Stimulated activated CD8-positive, alpha-beta memory T cell treated with anti-CD3 and anti-CD28 coated beads, Interleukin-7, amount 100 ng/mL, for 4 hours (primary cell): ENCODE data around the gene ALOX5.
"Not testable (repeated sequence)": the region's sequence is repeated elsewhere in the genome, so short reads cannot be mapped to it uniquely, and the experiment has no call there.

Experiments used
- DNase-seq, 2 donors: peaks; one replicate each; pipeline ENCODE4 v3.0.0-alpha.2; 2020; ENCODE audit warnings: low read depth in 2 of 2

The ALOX5 gene

GRCh38 chr10:45404770-45405120, 30.7 kb downstream of the ALOX5 start:
- DNase-seq = no peak

DNA sequence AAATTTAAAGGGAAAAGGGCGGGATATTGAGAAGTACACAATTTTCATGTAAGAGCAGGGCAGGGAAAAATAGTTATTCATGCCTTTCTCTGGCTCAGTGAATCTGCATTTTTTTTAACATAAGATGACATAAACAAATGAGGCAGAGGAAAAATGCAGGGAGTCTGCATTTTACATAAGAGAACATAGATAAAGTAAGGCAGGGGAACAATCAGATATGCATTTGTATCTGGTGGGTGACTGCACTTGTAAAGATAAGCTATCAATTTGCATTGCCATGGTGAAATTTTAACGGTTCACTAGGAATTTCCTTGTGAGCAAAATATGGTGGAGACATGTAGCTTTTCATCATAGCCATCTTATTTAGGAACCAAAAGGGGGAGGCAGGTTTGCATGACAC, 33.5 kb downstream of the ALOX5 start:
- no peak for DNase-seq

DNA sequence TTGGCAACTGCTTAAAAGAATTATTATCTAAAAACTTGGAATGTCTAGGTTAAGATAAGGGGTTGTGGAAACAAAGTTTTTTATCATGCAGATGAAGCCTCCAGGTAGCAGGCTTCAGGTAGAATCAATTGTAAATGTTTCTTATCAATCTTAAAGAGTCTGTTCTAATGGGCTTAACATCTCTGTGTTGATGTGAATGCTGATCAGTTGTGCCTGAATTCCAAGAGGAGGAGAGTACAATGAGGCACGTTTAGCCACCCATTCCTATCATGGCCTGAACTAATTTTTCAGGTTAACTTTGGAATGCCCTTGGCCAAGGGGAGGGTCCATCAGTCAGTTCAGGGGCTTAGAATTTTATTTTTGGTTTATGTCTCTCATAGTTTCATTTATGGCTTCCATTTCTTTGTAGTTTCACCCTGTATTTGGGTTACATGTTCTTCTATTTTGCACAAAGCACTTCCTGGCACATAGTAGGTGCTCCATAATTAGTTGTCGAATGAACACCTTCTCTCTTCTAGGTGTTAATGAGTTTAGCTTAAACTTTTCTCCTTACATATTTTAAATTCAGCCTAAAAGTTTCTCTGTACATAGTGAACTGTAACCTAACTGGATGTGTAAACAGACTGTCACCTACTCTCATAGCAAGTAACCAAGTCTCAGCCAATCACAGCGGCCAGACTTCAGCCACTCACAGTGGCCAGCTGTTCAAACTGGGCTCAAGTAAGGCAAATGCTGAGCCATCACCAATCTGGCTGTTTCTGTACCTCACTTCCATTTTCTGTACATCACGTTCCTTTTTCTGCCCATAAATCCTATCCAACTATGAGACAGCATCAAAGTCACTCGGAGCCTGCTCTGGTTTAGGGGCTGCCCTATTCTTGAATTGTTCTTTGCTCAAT, 34.7 kb downstream of the ALOX5 start:
- DNase-seq = no peak

GRCh38 chr10:45409347-45409746, 35.3 kb downstream of the ALOX5 start:
- not testable (repeated sequence) for DNase-seq

- no peak for DNase-seq
These were observed 35.8 kb downstream of the ALOX5 start for GRCh38 chr10:45409782-45410181.

GRCh38 chr10:45410489-45410806, 36.4 kb downstream of the ALOX5 start:
- no peak for DNase-seq

DNA sequence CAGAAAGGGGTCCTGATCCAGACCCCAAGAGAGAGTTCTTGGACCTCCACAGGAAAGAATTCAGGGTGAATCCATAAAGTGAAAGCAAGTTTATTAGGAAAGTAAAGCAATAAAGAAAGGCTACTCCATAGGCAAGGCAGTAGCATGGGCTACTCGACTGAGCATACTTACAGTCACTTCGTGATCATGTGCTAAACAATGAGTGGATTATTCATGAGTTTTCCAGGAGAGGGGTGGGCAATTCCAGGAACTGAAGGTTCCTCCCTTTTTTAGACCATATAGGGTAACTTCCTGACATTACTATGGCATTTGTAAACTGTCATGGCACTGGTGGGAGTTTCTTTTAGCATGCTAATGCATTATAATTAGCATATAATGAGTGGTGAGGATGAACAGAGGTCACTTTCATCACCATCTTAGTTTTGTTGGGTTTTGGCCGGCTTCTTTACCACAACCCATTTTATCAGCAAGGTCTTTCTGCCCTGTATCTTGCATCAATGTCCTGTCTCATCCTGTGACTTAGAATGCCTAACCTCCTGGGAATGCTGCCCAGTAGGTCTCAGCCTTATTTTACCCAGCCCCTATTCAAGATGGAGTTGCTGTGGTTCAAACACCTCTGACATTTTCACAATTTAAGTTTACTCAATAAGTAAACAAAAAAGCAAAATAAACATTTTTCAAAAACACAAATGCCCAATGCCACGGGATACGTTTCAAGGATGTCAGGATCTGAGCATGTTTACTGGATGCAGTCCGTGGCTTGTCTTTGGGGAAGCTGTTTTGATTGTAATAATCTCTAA, 37.0 kb downstream of the ALOX5 start:
- DNase-seq = no peak

DNA sequence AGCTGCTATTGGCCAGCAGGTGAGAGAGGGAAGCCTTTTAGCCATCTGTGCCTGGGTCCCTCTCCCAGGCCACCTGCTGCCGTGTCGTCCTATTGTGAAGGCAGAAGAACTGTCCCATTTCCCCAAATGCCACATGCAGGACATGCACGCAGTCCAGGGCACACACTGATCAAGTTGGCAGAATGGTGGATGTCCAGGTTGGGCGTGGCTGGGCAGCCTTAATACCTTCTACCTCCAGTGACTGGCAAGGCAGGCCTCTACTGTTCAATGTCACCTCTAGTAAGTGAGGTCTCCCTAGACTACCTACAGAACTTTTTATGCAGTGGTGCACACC, 37.6 kb downstream of the ALOX5 start:
- no peak for DNase-seq

DNA sequence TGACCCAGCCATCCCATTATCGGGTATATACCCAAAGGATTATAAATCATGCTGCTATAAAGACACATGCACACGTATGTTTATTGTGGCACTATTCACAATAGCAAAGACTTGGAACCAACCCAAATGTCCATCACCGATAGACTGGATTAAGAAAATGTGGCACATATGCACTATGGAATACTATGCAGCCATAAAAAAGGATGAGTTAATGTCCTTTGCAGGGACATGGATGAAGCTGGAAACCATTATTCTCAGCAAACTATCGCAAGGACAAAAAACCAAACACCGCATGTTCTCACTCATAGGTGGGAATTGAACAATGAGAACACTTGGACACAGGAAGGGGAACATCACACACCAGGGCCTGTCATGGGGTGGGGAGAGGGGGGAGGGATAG, 41.0 kb downstream of the ALOX5 start:
- DNase-seq = not testable (repeated sequence)

- DNase-seq = no peak
These were observed 42.6 kb downstream of the ALOX5 start for GRCh38 chr10:45416603-45417002.

DNA sequence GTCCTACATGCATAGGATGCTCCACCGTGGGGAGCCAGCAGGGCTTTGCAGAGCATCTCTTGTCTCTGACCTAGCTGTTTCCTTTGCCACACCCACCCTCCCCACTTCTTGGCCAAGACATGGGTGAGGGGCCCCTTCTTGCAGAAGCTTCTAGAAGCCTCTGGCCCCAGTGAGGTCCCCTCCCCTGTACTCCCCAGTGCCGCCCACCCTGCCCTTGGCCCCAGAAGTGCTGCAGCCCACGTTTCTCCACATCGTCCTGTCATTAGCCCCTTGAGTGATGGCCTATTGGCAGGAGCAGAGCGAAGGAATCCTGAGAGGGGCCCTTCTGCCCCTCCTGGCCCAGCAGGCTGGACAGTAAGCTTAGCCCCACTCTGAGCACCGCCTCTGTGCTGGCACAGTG, 43.7 kb downstream of the ALOX5 start:
- no peak for DNase-seq

DNA sequence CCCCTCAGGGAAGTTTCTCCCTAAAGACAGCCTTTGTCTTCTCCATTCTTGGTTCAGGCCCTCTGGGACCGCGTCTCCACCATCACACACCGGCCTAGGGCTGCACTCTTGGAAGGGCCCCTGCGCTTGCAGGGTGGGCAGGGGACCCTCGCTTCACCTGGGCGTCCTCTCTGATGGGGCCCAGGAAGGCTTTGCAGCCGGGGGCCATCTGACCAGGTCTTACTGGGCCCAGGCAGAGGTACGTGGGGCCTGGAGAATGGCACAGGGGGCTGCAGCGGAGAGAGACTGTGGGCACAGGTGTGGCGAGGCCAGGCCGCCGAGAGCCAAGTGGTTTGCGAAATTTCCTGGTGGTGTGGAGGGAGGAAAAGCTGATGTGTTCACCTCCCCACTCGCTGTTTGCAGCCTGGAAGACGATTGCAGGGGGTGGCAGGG, 44.4 kb downstream of the ALOX5 start:
- no peak for DNase-seq

- peak; percentile 27 to 57 for DNase-seq
These were observed 45.0 kb downstream of the ALOX5 start for GRCh38 chr10:45418849-45419675.

DNA sequence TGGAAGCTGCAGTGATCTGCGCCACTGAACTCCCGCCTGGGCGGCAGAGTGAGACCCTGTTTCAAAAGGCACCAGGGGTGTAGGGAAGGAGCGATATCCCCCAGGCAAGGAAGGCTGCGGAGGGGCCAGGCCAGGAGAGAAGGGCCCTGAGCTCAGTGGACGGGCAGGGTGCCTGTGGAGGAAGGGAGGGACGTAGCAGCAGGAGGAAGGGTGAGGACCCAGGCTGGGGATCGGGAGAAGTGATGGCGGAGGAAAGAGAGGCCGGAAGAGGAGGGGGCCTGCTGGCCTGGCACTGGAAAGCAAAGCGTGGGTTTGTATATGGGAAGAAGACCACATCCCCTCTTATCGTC, 45.6 kb downstream of the ALOX5 start:
- DNase-seq = no peak

DNA sequence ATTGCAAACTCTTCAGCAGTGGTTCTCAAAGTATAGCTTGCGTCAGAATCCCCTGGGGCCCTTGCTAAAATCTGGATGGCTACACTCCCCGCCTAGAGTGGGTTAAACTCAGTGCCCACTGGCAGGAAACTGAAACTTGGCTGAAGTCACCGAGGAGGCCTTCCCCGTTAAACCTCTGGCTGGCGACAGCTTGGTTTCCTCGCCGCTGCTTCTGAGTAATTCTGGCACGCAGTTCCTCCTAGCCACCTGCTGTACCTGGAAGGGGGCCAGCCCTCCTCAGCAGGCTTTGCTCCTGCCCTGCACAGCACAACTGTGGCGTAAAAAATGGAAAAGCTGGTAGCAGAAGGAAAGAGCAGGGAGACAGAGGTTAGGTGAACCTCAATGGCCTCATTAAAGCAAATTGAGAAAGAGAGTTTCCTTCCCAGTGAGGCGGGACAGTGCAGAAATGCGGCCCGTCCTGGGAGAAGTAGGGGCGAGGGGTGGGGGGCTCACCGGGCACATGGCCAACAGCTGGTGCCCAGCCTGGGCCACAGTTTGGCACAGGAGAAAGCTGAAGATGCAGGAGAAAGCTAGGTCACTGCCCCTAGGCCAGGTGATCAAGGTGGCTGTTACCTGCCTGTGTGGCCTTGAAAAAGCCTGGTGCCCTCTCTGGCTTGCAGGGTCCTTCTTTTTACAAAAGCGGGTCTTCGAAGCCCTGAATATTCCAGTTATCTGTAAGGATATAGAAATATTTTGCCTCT, 46.6 kb downstream of the ALOX5 start:
- DNase-seq = peak; percentile 39 to 45

DNA sequence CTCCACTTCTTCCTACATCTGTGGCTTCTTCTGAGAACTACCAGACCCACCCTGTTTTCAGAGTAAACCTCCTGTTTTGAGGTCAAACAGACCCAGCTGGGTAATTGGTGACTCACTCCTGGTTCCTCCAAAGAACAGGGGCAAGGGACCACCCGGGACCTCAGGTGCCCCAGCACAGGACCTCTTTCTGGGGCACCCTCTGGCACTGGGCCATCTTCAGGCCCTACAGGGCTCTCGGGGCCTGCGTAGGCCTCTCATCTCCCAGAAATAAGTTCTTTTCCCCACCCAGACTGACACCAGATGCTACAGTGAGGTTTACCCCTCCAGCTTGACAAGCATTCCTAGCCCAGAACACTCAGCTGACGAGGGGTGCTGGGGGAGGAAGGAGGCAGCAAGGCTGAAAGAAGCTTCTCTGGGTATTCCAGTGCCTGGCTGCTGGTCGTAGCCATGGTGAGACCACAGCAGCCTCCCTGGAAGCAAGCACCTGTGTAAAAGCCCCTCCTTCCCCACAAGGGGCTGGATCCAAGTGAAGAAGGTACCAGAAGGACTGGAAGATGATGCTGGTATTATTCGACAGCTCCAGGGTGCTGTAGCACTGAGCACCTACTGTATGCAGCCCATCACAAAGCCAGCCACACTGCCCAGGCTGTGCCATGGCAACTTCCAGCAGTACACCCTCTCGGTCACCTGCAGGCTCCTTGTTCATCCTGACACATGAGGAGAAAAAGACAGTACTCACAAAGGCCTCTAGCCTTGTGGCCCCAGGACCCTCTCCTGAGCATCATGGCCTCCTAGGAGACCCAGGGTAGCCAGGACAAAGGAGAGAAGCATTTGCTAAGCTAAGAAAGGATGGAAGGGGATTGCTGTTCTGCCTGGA, 47.4 kb downstream of the ALOX5 start:
- peak; percentile 14 to 35 for DNase-seq

- no peak for DNase-seq
These were observed 48.3 kb downstream of the ALOX5 start for GRCh38 chr10:45422207-45422865.

DNA sequence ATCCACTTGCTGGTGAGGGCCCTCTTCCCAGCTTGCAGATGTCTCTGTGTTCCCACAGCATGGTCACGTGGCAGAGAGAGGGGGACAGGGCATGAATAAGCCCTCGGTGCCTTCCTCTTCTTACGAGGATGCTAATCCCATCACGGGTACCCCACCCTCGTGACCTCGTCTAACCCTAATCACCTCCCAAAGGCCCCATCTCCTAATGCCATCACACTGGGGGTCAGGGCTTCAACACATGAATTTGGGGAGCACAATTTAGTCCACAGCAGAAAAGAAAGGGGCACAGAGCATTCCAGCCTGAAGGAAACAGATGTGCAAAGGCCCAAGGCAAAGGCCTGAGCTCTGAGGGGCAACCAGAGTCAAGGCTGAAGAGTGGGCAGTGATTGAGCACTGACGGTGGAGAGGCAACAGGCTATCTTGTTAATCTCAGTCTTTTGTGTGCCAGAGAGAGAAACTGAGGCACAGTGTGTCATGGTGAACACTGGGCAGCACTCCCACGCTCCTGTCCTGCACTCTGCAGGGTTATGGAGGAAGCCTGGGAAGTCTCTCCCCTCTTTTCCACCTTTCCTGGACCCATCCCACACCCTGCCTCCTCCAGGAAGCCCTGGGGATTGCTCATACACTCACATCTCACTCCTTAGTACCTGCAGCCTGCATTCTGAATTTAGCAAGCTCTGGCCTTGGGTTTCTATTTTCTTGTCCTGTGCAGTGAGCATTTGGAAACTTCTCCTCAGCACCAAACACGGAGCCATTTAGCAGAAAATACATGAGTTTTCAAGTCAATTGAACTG, 49.0 kb downstream of the ALOX5 start:
- DNase-seq = no peak

- no peak for DNase-seq
These were observed 50.0 kb downstream of the ALOX5 start for GRCh38 chr10:45423976-45424499.
